Measurements from ENCODE around the gene ZNF14. TPM values are rescaled to one million over a fixed set of nuclear protein-coding genes. Genes with fewer than 3 reads are reported as not detected.

Gene ZNF14
- polyA plus RNA-seq, 3 donors: 0.88 to 2.1 (median 1.2) TPM

GRCh38 chr19:19758164-19758563 is 25.3 kb upstream of the ZNF14 start:
- Mint-ChIP-seq H3K4me3 (no peak overlapping the region), H3K27me3 (ENCODE audit: low read depth in 3 of 3) (peaks cover 0 to 4% (median 1%) of the 10 kb centered on the region in 3 donors), H3K9me3 (peaks cover 44 to 90% (median 82%) of the 10 kb centered on the region in 7 donors), H3K36me3 (peaks cover 0 to 2% of the 10 kb centered on the region in 2 donors), H3K4me1 (no peaks in the 10 kb centered on the region), H3K27ac (no peak overlapping the region)
- Histone ChIP-seq H3K27ac (ENCODE audit: low read depth in 1 of 2, low read length in 2 of 2) (no peak overlapping the region), H3K36me3 (replicated peaks in 1 of 2; ENCODE audit: control insufficient read depth in 1 of 2, insufficient read depth in 2 of 2, low read length in 2 of 2) (no peaks in the 10 kb centered on the region), H2AFZ (ENCODE audit: insufficient read depth, low read depth, low read length, poor library complexity, severe bottlenecking) (no peak overlapping the region), H3K4me2 (replicated peaks; ENCODE audit: extremely low read depth, low read length, poor library complexity, severe bottlenecking) (no peak overlapping the region), H4K20me1 (ENCODE audit: insufficient read depth, low read length) (no peaks in the 10 kb centered on the region), H3K79me2 (ENCODE audit: insufficient read depth, low read length) (no peaks in the 10 kb centered on the region), H3K27me3 (ENCODE audit: control insufficient read depth in 2 of 2, insufficient read depth in 2 of 2, low read length in 2 of 2) (no peaks in the 10 kb centered on the region), H3K4me3 (replicated peaks in 1 of 3; ENCODE audit: low read depth in 2 of 3, low read length in 3 of 3) (no peak overlapping the region), H3K9ac (ENCODE audit: insufficient read depth, low read length, poor library complexity, severe bottlenecking) (no peak overlapping the region), H3K4me1 (ENCODE audit: control insufficient read depth in 1 of 2, insufficient read depth in 2 of 2, low read length in 2 of 2) (no peaks in the 10 kb centered on the region), H3K9me3 (replicated peaks in 1 of 2; ENCODE audit: control insufficient read depth in 1 of 2, insufficient read depth in 1 of 2, low read length in 2 of 2) (peaks cover 83 to 92% of the 10 kb centered on the region in 2 donors)
- WGBS (ENCODE audit: insufficient coverage): 96% methylated on average over 3 of the region's 4 CpGs
- DNase-seq: no peak
- intact Hi-C loops (cut with micrococcal nuclease): no loop called here
- TF ChIP-seq CTCF (IDR thresholded peaks at IDR 0.05): no peak

- Mint-ChIP-seq H3K27ac (no peak overlapping the region), H3K27me3 (ENCODE audit: low read depth in 3 of 3) (no peaks in the 10 kb centered on the region), H3K36me3 (peaks cover 0 to 2% of the 10 kb centered on the region in 2 donors), H3K4me3 (no peak overlapping the region), H3K4me1 (no peaks in the 10 kb centered on the region), H3K9me3 (peaks cover 73 to 99% (median 93%) of the 10 kb centered on the region in 7 donors)
- Histone ChIP-seq H3K36me3 (replicated peaks in 1 of 2; ENCODE audit: control insufficient read depth in 1 of 2, insufficient read depth in 2 of 2, low read length in 2 of 2) (no peaks in the 10 kb centered on the region), H3K9ac (ENCODE audit: insufficient read depth, low read length, poor library complexity, severe bottlenecking) (no peak overlapping the region), H2AFZ (ENCODE audit: insufficient read depth, low read depth, low read length, poor library complexity, severe bottlenecking) (no peak overlapping the region), H3K4me2 (replicated peaks; ENCODE audit: extremely low read depth, low read length, poor library complexity, severe bottlenecking) (no peak overlapping the region), H3K79me2 (ENCODE audit: insufficient read depth, low read length) (no peaks in the 10 kb centered on the region), H3K4me3 (replicated peaks in 1 of 3; ENCODE audit: low read depth in 2 of 3, low read length in 3 of 3) (no peak overlapping the region), H3K9me3 (replicated peaks in 1 of 2; ENCODE audit: control insufficient read depth in 1 of 2, insufficient read depth in 1 of 2, low read length in 2 of 2) (peaks cover 98% of the 10 kb centered on the region in 2 donors), H3K4me1 (ENCODE audit: control insufficient read depth in 1 of 2, insufficient read depth in 2 of 2, low read length in 2 of 2) (no peaks in the 10 kb centered on the region), H4K20me1 (ENCODE audit: insufficient read depth, low read length) (no peaks in the 10 kb centered on the region), H3K27me3 (ENCODE audit: control insufficient read depth in 2 of 2, insufficient read depth in 2 of 2, low read length in 2 of 2) (no peaks in the 10 kb centered on the region), H3K27ac (ENCODE audit: low read depth in 1 of 2, low read length in 2 of 2) (no peak overlapping the region)
- intact Hi-C loops (cut with micrococcal nuclease): no loop called here
- 92% methylated on average over 10 of the region's 11 CpGs for WGBS (ENCODE audit: insufficient coverage)
- DNase-seq: no peak
- TF ChIP-seq CTCF (IDR thresholded peaks at IDR 0.05): no peak
Observed at GRCh38 chr19:19752760-19753403, 20.0 kb upstream of the ZNF14 start.
